Measurements from ENCODE around the gene CHRD. TPM values are rescaled to one million over a fixed set of nuclear protein-coding genes. Genes with fewer than 3 reads are reported as not detected.

Gene CHRD
- polyA plus RNA-seq, 1 of the 3 experiments (the other 2 are of a cell fraction) = 0.95 TPM

DNA sequence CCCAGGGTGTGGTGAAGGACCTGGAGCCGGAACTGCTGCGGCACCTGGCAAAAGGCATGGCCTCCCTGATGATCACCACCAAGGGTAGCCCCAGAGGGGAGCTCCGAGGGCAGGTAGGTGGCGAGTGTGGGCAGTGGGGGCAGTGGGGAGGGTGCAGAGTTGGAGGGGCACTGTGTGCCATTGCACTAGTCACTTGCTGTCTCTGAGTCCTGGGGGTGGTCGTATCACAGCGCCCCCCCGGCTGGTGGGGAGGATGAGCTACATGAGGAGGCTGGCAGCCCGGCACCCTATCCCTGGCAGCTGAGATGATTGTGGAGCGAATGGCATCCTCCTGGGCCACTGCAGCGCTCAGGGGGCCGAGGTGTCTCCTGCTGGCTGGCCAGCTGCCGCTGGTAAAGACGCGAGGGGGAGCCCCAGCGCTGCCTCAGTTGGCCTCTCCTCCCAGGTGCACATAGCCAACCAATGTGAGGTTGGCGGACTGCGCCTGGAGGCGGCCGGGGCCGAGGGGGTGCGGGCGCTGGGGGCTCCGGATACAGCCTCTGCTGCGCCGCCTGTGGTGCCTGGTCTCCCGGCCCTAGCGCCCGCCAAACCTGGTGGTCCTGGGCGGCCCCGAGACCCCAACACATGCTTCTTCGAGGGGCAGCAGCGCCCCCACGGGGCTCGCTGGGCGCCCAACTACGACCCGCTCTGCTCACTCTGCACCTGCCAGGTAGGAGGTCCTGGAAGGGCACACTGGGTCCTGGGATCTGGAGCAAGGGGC is 6.4 kb downstream of the CHRD start:
- H4K20me1 ChIP-seq (ENCODE audit: insufficient read depth) = no peaks in the 10 kb centered on the region
- no peaks in the 10 kb centered on the region for H3K27me3 ChIP-seq (ENCODE audit: insufficient read depth)
- DNase-seq = no peak
- no peaks in the 10 kb centered on the region; a peak in 1 of 4 replicates for H3K4me1 ChIP-seq (ENCODE audit: control insufficient read depth in 1 of 2, insufficient read depth in 2 of 2, low read depth in 1 of 2, low read length in 1 of 2)
- WGBS (ENCODE audit: low lambda C conversion rate) = 86% methylated on average over 19 of the region's 37 CpGs
- H3K27ac ChIP-seq (ENCODE audit: low read depth in 2 of 2, low read length in 1 of 2) = no peak overlapping the region
- no peaks in the 10 kb centered on the region for H3K36me3 ChIP-seq (replicated peaks in 1 of 2; ENCODE audit: control insufficient read depth in 1 of 2, insufficient read depth in 2 of 2, low read length in 1 of 2)
- H3F3A ChIP-seq (replicated peaks; ENCODE audit: insufficient read depth) = no peaks in the 10 kb centered on the region
- no peaks in the 10 kb centered on the region for H3K9me3 ChIP-seq
- no peak overlapping the region for H3K9ac ChIP-seq
- no peak for TF ChIP-seq GABPA (IDR thresholded peaks at IDR 0.05; ENCODE audit: low read depth)
- no peak for TF ChIP-seq RXRA (IDR thresholded peaks at IDR 0.05; ENCODE audit: borderline replicate concordance, low read depth)
- no peak for TF ChIP-seq USF1 (IDR thresholded peaks at IDR 0.05; ENCODE audit: borderline replicate concordance, low read depth)
- no peak for TF ChIP-seq ZBTB33 (IDR thresholded peaks at IDR 0.05; ENCODE audit: borderline replicate concordance, low read depth)
- no peak for TF ChIP-seq USF2 (IDR thresholded peaks at IDR 0.05; ENCODE audit: borderline replicate concordance, low read depth, low read length)
- TF ChIP-seq EP300 (IDR thresholded peaks at IDR 0.05; ENCODE audit: borderline replicate concordance in 1 of 2, low read depth in 1 of 2, low read length in 1 of 2) = no peak
- no peak for TF ChIP-seq TEAD4 (IDR thresholded peaks at IDR 0.05; ENCODE audit: borderline replicate concordance, insufficient read depth)
- no peak for TF ChIP-seq MXI1 (IDR thresholded peaks at IDR 0.05; ENCODE audit: low read depth, low read length)
- no peak for TF ChIP-seq MEF2A (IDR thresholded peaks at IDR 0.05; ENCODE audit: borderline replicate concordance, low read depth)
- TF ChIP-seq RCOR1 (IDR thresholded peaks at IDR 0.05; ENCODE audit: low read length) = no peak
- no peak for TF ChIP-seq RAD21 (IDR thresholded peaks at IDR 0.05; ENCODE audit: low read length)
- TF ChIP-seq FOSL2 (IDR thresholded peaks at IDR 0.05; ENCODE audit: borderline replicate concordance, low read depth) = no peak
- TF ChIP-seq, protein P1, sequence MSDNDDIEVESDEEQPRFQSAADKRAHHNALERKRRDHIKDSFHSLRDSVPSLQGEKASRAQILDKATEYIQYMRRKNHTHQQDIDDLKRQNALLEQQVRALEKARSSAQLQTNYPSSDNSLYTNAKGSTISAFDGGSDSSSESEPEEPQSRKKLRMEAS (IDR thresholded peaks at IDR 0.05; ENCODE audit: low read depth) = no peak
- TF ChIP-seq POLR2AphosphoS5 (IDR thresholded peaks at IDR 0.05; ENCODE audit: low read depth, low read length) = no peak
- no peak overlapping the region for H3K4me3 ChIP-seq (ENCODE audit: low read depth in 2 of 2, low read length in 1 of 2)
- ChIA-PET CTCF (interaction anchor here (1.3 to 3.8 kb wide), 3 partner anchors 15 to 157 kb away, joined by 4 to 16 read pairs (median 5); no protein-coding TSS in a partner anchor), POLR2A (no interaction called here)
- H3K9me2 ChIP-seq = no peaks in the 10 kb centered on the region
- H3K79me2 ChIP-seq (ENCODE audit: insufficient read depth) = no peaks in the 10 kb centered on the region
- H3K4me2 ChIP-seq = no peak overlapping the region
- H2AFZ ChIP-seq (ENCODE audit: low read depth) = no peak overlapping the region
